Progenitor cell of endocrine pancreas (in vitro differentiated cells): ENCODE measurements around the gene NCAM2. TPM values are rescaled to one million over a fixed set of nuclear protein-coding genes. Genes with fewer than 3 reads are reported as not detected.

ENCODE experiments used
- DNase-seq: peaks from one replicate; pipeline ENCODE4 v3.0.0; 2021; ENCODE audit warnings: low spot score; ENCODE audit not compliant: unreplicated experiment
- H3K27ac Mint-ChIP-seq: 2 replicates; pipeline ENCODE4 v1.8.0; 2021; ENCODE audit warnings: mild to moderate bottlenecking, moderate library complexity, mixed read lengths
- H3K27me3 Mint-ChIP-seq: 2 replicates; pipeline ENCODE4 v1.8.0; 2021; ENCODE audit warnings: mixed read lengths
- H3K36me3 Mint-ChIP-seq: 2 replicates; pipeline ENCODE4 v1.8.0; 2022; ENCODE audit warnings: mixed read lengths; ENCODE audit not compliant: insufficient read depth
- H3K4me1 Mint-ChIP-seq: 2 replicates; pipeline ENCODE4 v1.8.0; 2021; ENCODE audit warnings: low read depth, mixed read lengths
- H3K4me3 Mint-ChIP-seq: 2 replicates; pipeline ENCODE4 v1.8.0; 2021; ENCODE audit warnings: low read depth, mild to moderate bottlenecking, moderate library complexity, mixed read lengths
- H3K9me3 Mint-ChIP-seq: 2 replicates; pipeline ENCODE4 v1.8.0; 2021; ENCODE audit warnings: low read depth, mixed read lengths
- CTCF ChIP-seq: fragments of 200-600 bp; sonication (generic); IDR thresholded peaks from one replicate; pipeline ENCODE4 v1.5.0; 2021; ENCODE audit warnings: antibody characterized with exemption, mild to moderate bottlenecking; ENCODE audit not compliant: unreplicated experiment
- total RNA-seq: library from RNA; stranded (reverse); gene quantifications from 2 replicates; pipeline ENCODE4 v1.2.1, GENCODE V29; 2021

The NCAM2 gene
- total RNA-seq, 1 donor from 2014 or later, result 0.60 TPM

- Mint-ChIP-seq H3K4me3 (no peak overlapping the region), H3K27ac (no peak overlapping the region), H3K27me3 (no peaks in the 10 kb centered on the region), H3K4me1 (no peaks in the 10 kb centered on the region), H3K9me3 (peaks cover 12% of the 10 kb centered on the region), H3K36me3 (no peaks in the 10 kb centered on the region)
- TF ChIP-seq CTCF, result no peak
- DNase-seq, result no peak
These were observed 342.8 kb downstream of the NCAM2 start for GRCh38 chr21:21341041-21341440.

DNA sequence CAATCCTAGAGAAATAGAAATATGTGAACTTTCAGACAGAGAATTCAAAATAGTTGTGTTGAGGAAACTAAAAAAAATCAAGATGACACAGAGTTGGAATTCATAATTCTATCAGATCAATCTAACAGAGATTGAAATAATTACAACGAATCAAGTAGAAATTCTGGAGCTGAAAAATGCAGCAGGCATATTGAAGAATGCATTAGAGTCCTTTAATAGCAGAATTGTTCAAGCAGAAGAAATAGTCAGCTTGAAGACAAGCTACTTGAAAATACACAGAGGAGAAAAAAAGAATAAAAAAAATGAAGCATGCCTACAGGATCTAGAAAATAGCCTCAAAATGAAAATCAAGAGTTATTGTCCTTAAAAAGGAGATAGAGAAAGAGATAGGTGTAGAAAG is 347.1 kb downstream of the NCAM2 start:
- H3K4me1 Mint-ChIP-seq, result no peaks in the 10 kb centered on the region
- H3K9me3 Mint-ChIP-seq, result peaks cover 27% of the 10 kb centered on the region
- H3K27me3 Mint-ChIP-seq, result no peaks in the 10 kb centered on the region
- H3K27ac Mint-ChIP-seq, result no peak overlapping the region
- H3K36me3 Mint-ChIP-seq, result no peaks in the 10 kb centered on the region
- DNase-seq, result no peak
- no peak overlapping the region for H3K4me3 Mint-ChIP-seq
- TF ChIP-seq CTCF, result no peak

DNA sequence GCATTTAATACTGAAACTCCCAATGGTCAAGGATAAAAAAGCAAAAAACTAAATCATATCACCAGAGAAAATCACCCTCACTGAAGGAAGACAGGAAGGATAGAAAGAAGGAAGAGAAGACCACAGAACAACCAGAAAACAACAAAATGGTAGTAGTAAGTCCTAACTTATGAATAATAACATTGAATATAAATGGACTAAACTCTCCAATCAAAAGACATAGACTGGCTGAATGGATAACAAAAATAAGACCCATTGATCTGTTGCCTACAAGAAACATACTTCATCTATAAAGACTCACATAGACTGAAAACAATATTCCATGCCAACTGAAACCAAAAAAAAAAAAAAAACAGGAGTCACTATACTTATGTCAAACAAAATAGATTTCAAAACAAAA is 347.7 kb downstream of the NCAM2 start:
- TF ChIP-seq CTCF, result no peak

DNA sequence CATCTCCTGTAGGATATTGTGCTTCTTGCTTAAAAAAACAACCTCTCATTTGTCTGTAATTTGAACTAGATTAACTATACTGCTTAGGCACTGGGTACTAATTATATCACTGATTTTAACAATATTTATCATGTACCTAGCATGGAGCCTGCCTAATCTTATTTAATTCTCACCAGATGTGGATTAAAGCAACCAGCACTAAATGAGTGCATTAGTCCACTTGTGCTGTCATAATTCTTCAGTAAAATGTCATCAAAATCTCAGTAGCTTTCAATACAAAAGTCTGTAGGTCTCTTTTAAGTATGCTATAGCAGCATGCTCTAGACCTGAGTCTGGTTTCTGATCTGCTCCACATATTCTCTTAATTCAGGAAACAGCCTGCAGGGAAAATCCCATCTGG is 368.1 kb downstream of the NCAM2 start:
- TF ChIP-seq CTCF, result no peak
- no peak overlapping the region for H3K4me3 Mint-ChIP-seq
- DNase-seq, result no peak
- no peaks in the 10 kb centered on the region for H3K36me3 Mint-ChIP-seq
- peaks cover 3% of the 10 kb centered on the region for H3K4me1 Mint-ChIP-seq
- H3K27me3 Mint-ChIP-seq, result no peaks in the 10 kb centered on the region
- H3K27ac Mint-ChIP-seq, result no peak overlapping the region
- no peaks in the 10 kb centered on the region for H3K9me3 Mint-ChIP-seq

More for the DNA sequence above, 347.7 kb downstream of the NCAM2 start:
- no peak overlapping the region for H3K4me3 Mint-ChIP-seq
- DNase-seq, result no peak
- H3K36me3 Mint-ChIP-seq, result no peaks in the 10 kb centered on the region
- H3K27me3 Mint-ChIP-seq, result no peaks in the 10 kb centered on the region
- peaks cover 27% of the 10 kb centered on the region for H3K9me3 Mint-ChIP-seq
- H3K27ac Mint-ChIP-seq, result no peak overlapping the region
- no peaks in the 10 kb centered on the region for H3K4me1 Mint-ChIP-seq

DNA sequence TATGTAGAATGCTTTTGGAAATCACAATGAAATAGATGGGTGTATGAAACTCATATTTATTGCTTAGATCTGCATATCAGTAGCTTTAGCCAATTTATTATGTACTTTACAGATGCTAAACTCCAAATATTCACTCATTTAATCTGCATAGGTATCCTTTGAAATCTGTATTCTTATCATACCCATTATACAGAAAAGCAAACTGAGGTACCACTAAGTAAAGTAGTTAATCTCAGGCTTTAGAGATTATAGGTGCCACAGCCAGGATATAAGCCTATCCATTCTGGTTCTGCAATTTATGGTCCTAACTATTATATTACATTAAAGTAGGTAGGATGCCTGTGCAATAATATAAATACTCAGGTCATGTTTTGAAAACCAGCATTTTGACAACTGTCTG is 369.4 kb downstream of the NCAM2 start:
- no peak for TF ChIP-seq CTCF
- DNase-seq, result no peak
- Mint-ChIP-seq H3K9me3 (no peaks in the 10 kb centered on the region), H3K4me1 (peaks cover 3% of the 10 kb centered on the region), H3K36me3 (no peaks in the 10 kb centered on the region), H3K27ac (no peak overlapping the region), H3K27me3 (no peaks in the 10 kb centered on the region), H3K4me3 (no peak overlapping the region)
